GM19452 (cell line): ENCODE measurements around the gene MARS1.

Experiments used
- ATAC-seq: cut with Tn5 transposase; IDR thresholded peaks from one replicate; pipeline ENCODE4 v1.9.1; 2021; ENCODE audit not compliant: unreplicated experiment

Gene MARS1

GRCh38 chr12:57456737-57457490, 31.0 kb upstream of the MARS1 start:
- no peak for ATAC-seq

DNA sequence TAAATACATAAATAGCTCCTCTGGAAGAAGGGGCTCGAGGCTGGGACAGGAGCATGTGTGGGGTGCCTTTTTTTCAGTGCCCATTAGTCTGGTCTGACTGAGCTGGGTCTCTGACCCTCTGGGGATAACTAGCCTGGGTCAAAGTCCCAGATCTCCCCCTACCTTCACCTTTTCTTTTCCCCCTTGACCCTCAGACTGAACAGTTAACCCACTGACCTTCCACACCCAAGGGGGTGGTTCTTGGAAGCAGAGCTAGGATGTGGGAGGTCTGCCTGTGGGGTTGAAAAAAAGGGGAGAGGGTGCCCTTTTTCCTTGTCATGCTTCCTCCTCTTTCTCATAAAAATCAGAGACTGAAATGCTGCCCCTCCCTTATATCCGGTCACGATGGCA, 29.2 kb upstream of the MARS1 start:
- ATAC-seq, result no peak

- peak; percentile 55 for ATAC-seq
These were observed 28.7 kb upstream of the MARS1 start for GRCh38 chr12:57459055-57459749.

GRCh38 chr12:57459750-57460467, 28.0 kb upstream of the MARS1 start, which contains the start of gene GLI1:
Gene GLI1, plus strand, starts transcription at chr12:57459785. Its CDS starts 3,907 bp downstream, at chr12:57463692.
- ATAC-seq, result no peak

DNA sequence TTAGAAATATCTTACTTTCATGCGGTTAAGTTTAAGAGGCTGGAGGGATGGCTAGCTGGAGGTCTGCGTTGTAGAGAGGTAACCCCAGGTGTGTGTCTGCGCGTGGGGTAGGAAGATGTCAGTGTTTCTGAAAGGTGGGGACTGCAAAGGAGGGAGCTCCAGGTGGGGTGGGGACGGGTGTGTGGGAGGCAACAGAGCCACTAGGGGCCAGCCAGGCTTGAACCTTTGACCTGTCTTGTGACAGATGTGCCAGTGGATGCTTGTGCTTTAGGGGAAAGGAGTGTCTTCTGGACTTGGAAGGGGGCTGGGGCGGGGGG, 27.4 kb upstream of the MARS1 start:
- ATAC-seq, result no peak

- ATAC-seq, result no peak
These were observed 27.0 kb upstream of the MARS1 start for GRCh38 chr12:57460841-57461275.

DNA sequence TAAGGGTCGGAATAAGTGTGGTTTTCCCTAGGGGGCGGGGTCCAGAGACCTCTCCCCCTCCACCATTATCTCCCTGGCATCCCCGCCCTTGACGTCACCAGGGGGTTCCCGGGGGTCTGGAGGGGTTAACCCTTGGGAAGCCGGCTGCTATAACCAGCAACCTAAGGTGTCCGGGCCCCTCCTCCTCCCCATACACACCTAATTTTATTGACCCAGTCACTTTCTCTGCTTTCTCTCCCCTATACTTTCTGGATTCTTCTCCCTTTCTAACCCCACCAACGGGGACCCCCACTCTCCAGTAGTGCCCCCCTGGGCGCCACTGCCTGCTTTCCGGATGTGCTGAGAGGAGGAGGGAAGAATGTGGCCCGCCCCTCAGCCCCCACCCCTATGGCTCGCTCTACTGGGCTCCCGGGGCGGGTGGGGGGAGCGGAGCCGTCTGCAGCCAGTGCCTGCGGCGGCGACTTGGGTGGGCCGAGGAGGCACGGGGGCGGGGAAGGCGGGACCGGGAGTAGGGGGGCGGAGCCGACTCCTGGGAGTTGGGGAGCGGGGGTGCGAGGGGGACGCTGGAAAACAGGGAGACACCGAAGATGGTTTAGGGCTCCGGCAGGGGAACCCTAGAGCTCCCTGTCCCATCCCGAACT, 26.5 kb upstream of the MARS1 start:
- ATAC-seq, result no peak

DNA sequence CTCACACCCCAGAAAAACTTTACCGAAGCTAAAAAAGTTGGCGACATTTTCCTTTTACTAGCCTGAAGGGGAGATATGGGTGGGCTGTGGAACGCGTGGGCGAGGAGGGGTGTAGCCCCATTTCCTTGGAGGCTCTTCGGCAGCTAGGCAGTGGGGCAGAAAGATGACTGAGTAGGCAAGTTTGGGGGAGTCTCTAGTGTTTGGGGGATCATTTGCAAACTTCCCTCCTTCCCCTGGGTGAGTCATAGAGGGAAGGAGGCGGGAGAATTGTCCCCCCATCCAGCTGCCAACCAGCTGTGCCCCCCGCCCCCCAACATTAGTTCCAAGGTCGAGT, 26.0 kb upstream of the MARS1 start:
- ATAC-seq, result no peak

DNA sequence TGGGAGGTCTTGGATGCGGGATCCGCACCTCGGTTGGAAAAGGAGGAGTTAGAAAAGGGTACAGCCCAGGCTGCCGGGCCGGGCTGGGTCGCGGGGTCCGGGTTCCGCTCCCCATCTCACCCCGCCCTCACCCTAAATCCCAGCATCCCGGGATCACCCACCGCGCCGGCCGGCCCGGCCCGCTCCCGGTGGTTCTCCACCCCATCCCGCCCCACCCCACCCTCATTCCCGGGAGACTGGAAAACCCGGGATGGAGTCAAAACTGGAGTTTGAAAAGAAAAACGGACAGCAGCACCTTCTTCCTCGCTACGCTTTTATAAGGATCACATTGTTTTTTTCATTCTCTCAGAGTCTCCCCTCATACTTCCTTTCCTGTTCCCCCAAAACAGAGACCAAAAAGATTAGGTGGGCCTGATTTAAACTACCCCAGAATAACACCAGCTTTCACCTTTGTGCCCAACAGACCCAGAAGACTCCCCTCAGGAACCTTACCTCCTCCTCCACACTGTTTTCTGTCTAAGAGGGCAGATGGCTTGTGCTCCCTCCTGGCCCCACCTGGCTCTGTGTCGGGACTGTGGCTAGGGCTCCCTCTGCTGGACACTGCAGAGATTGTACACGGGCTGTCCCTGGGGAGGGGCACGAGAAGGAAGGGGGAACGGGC, 25.5 kb upstream of the MARS1 start:
- ATAC-seq, result peak; percentile 73

- ATAC-seq, result no peak
These were observed 25.0 kb upstream of the MARS1 start for GRCh38 chr12:57462912-57463253.

GRCh38 chr12:57464569-57464968, 23.3 kb upstream of the MARS1 start:
- no peak for ATAC-seq

GRCh38 chr12:57465030-57465746, 22.7 kb upstream of the MARS1 start:
- no peak for ATAC-seq

- ATAC-seq, result no peak
These were observed 21.9 kb upstream of the MARS1 start for GRCh38 chr12:57465747-57466505.

- ATAC-seq, result no peak
These were observed 20.5 kb upstream of the MARS1 start for GRCh38 chr12:57467212-57467874.

GRCh38 chr12:57467915-57468314, 20.0 kb upstream of the MARS1 start:
- ATAC-seq, result no peak

DNA sequence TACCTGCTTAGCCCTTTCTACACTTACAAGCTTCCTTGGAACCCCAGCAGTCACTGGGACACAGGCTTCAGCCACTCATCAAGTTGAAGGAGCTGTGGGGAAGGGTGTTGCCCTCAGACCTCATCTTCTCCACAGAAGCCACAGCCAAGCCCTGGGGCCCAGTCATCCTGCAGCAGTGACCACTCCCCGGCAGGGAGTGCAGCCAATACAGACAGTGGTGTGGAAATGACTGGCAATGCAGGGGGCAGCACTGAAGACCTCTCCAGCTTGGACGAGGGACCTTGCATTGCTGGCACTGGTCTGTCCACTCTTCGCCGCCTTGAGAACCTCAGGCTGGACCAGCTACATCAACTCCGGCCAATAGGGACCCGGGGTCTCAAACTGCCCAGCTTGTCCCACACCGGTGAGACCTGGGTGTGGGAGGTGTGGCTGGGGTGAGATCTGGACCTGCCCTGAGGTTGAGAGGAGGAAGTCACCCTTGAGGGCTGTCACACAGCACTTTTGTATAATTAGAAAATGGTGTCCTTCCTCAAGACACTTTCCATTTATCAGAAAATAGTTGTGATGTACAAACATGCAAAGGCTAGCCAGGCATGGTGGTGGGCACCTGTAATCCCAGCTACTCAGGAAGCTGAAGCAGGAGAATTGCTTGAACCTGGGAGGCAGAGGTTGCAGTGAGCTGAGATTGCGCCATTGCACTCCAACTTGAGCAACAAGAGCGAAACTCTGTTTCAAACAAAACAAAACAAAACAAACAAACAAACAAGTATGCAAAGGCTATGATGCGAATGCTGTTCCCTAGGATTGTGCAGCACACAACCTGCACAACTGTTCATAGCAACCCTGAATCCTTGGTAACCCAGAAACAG, 18.3 kb upstream of the MARS1 start:
- ATAC-seq, result no peak

DNA sequence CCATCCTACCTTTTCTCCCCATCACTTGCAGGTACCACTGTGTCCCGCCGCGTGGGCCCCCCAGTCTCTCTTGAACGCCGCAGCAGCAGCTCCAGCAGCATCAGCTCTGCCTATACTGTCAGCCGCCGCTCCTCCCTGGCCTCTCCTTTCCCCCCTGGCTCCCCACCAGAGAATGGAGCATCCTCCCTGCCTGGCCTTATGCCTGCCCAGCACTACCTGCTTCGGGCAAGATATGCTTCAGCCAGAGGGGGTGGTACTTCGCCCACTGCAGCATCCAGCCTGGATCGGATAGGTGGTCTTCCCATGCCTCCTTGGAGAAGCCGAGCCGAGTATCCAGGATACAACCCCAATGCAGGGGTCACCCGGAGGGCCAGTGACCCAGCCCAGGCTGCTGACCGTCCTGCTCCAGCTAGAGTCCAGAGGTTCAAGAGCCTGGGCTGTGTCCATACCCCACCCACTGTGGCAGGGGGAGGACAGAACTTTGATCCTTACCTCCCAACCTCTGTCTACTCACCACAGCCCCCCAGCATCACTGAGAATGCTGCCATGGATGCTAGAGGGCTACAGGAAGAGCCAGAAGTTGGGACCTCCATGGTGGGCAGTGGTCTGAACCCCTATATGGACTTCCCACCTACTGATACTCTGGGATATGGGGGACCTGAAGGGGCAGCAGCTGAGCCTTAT, 17.4 kb upstream of the MARS1 start:
- no peak for ATAC-seq
